IMR-90 (cell line): ENCODE measurements around the gene PLA2G3.

Source experiments
- BHLHE40 ChIP-seq: fragments of 150-350 bp; IDR thresholded peaks from 2 replicates; pipeline ENCODE4 v1.6.1; 2016; ENCODE audit warnings: mild to moderate bottlenecking, low read depth, low read length
- CEBPB ChIP-seq: IDR thresholded peaks from 2 replicates; pipeline ENCODE4 v1.6.1; 2012; ENCODE audit warnings: low read depth, low read length, improper control_type of control experiment
- CHD1 ChIP-seq: IDR thresholded peaks from 2 replicates; pipeline ENCODE4 v1.6.1; 2012; ENCODE audit warnings: low read depth, low read length, improper control_type of control experiment
- MAFK ChIP-seq: IDR thresholded peaks from 2 replicates; pipeline ENCODE4 v1.6.1; 2012; ENCODE audit warnings: low read depth, low read length, improper control_type of control experiment
- MAZ ChIP-seq: IDR thresholded peaks from 2 replicates; pipeline ENCODE4 v1.6.1; 2012; ENCODE audit warnings: low read depth, mild to moderate bottlenecking, low read length, improper control_type of control experiment, moderate library complexity, borderline replicate concordance
- MXI1 ChIP-seq: IDR thresholded peaks from 2 replicates; pipeline ENCODE4 v1.6.1; 2012; ENCODE audit warnings: low read depth, mild to moderate bottlenecking, low read length, moderate library complexity, borderline replicate concordance
- POLR2A ChIP-seq: IDR thresholded peaks from 2 replicates; pipeline ENCODE4 v1.6.1; 2012; ENCODE audit warnings: mild to moderate bottlenecking, low read depth, low read length
- RAD21 ChIP-seq: IDR thresholded peaks from 2 replicates; pipeline ENCODE4 v1.6.1; 2012; ENCODE audit warnings: low read length, improper control_type of control experiment
- SMC3 ChIP-seq: fragments of 150-350 bp; IDR thresholded peaks from 2 replicates; pipeline ENCODE4 v1.6.1; 2016; ENCODE audit warnings: low read depth, mild to moderate bottlenecking, antibody characterized with exemption, low read length, moderate library complexity
- TF ChIP-seq, protein P1 (sequence below): conservative IDR thresholded peaks from 2 replicates; pipeline ENCODE4 v1.5.1; 2012; ENCODE audit warnings: mild to moderate bottlenecking, low read depth, low read length, improper control_type of control experiment
- TF ChIP-seq, protein P2 (sequence below): fragments of 150-350 bp; IDR thresholded peaks from 2 replicates; pipeline ENCODE4 v1.6.1; 2017; ENCODE audit warnings: mild to moderate bottlenecking, antibody characterized with exemption, low read length, low read depth
- TF ChIP-seq, protein P3 (sequence below): fragments of 150-350 bp; IDR thresholded peaks from 2 replicates; pipeline ENCODE4 v1.6.1; 2016; ENCODE audit warnings: low read depth, mild to moderate bottlenecking, low read length, moderate library complexity, borderline replicate concordance

DNA sequence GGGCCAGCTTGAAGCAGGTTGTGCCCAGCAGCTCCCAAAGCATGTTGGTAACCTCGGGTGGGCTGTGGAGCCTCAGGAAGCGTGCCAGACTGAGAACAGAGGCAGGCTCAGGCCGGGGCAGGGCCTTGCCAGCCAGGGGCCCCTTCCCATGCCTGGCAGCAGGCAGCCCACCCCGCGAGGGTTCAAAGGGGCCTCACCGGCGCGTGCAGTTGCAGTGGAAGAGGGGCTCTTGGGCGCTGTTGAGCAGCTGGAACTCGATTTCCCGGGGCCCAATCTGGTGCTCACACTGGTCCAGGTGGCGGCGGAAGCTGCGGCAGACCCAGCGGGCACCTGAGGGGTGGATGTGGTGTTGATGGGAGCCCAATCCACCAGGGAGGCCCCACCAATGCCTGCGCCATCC, 3.6 kb downstream of the PLA2G3 start:
- TF ChIP-seq, protein P1, sequence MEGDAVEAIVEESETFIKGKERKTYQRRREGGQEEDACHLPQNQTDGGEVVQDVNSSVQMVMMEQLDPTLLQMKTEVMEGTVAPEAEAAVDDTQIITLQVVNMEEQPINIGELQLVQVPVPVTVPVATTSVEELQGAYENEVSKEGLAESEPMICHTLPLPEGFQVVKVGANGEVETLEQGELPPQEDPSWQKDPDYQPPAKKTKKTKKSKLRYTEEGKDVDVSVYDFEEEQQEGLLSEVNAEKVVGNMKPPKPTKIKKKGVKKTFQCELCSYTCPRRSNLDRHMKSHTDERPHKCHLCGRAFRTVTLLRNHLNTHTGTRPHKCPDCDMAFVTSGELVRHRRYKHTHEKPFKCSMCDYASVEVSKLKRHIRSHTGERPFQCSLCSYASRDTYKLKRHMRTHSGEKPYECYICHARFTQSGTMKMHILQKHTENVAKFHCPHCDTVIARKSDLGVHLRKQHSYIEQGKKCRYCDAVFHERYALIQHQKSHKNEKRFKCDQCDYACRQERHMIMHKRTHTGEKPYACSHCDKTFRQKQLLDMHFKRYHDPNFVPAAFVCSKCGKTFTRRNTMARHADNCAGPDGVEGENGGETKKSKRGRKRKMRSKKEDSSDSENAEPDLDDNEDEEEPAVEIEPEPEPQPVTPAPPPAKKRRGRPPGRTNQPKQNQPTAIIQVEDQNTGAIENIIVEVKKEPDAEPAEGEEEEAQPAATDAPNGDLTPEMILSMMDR = no peak
- no peak for TF ChIP-seq BHLHE40
- no peak for TF ChIP-seq RAD21
- no peak for TF ChIP-seq POLR2A
- no peak for TF ChIP-seq CHD1
- TF ChIP-seq CEBPB = no peak
- TF ChIP-seq, protein P2, sequence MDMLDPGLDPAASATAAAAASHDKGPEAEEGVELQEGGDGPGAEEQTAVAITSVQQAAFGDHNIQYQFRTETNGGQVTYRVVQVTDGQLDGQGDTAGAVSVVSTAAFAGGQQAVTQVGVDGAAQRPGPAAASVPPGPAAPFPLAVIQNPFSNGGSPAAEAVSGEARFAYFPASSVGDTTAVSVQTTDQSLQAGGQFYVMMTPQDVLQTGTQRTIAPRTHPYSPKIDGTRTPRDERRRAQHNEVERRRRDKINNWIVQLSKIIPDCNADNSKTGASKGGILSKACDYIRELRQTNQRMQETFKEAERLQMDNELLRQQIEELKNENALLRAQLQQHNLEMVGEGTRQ = no peak
- TF ChIP-seq, protein P3, sequence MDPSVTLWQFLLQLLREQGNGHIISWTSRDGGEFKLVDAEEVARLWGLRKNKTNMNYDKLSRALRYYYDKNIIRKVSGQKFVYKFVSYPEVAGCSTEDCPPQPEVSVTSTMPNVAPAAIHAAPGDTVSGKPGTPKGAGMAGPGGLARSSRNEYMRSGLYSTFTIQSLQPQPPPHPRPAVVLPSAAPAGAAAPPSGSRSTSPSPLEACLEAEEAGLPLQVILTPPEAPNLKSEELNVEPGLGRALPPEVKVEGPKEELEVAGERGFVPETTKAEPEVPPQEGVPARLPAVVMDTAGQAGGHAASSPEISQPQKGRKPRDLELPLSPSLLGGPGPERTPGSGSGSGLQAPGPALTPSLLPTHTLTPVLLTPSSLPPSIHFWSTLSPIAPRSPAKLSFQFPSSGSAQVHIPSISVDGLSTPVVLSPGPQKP = no peak
- TF ChIP-seq MXI1 = no peak
- no peak for TF ChIP-seq MAFK
- TF ChIP-seq MAZ = no peak
- TF ChIP-seq SMC3 = no peak
